CD4-positive, alpha-beta T cell treated with Interleukin-10 for 1 hour (primary cell): Measurements from ENCODE around the gene PRELID3B.
"Not testable (repeated sequence)": the region's sequence is repeated elsewhere in the genome, so short reads cannot be mapped to it uniquely, and the experiment has no call there.

Experiments
- DNase-seq: peaks from one replicate; pipeline ENCODE4 v3.0.0-alpha.2; 2020

Gene PRELID3B

DNA sequence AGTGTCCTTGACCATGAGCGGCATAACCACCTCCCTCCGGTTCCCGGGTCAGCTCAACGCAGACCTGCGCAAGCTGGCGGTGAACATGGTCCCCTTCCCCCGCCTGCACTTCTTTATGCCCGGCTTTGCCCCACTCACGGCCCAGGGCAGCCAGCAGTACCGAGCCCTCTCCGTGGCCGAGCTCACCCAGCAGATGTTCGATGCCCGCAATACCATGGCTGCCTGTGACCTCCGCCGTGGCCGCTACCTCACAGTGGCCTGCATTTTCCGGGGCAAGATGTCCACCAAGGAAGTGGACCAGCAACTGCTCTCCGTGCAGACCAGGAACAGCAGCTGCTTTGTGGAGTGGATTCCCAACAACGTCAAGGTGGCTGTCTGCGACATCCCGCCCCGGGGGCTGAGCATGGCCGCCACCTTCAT is 18.5 kb downstream of the PRELID3B start:
- DNase-seq, result no peak

DNA sequence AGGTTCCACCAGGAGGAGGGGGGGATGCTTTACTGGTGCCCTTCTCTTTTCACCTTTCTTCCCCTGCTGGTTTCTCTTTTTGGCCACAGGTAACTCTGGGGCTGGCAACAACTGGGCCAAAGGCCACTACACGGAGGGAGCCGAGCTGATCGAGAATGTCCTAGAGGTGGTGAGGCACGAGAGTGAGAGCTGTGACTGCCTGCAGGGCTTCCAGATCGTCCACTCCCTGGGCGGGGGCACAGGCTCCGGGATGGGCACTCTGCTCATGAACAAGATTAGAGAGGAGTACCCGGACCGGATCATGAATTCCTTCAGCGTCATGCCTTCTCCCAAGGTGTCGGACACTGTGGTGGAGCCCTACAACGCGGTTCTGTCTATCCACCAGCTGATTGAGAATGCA is 19.0 kb downstream of the PRELID3B start:
- no peak for DNase-seq

DNA sequence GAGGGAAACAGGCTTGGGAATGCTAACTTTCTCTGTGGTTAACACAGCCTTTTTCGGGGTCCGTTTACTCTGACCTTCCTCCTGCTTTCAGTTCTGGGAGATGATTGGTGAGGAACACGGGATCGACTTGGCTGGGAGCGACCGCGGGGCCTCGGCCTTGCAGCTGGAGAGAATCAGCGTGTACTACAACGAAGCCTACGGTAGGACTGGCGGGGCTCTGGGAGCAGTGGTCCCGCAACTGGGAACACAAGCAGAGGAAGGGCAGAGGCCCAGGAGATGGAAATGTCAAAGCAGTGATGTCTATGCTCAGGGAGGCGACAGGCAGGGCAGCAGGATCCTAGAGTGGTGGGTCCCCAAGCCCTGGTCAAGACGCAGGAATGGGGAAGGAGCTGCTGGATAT is 19.8 kb downstream of the PRELID3B start:
- DNase-seq, result no peak

DNA sequence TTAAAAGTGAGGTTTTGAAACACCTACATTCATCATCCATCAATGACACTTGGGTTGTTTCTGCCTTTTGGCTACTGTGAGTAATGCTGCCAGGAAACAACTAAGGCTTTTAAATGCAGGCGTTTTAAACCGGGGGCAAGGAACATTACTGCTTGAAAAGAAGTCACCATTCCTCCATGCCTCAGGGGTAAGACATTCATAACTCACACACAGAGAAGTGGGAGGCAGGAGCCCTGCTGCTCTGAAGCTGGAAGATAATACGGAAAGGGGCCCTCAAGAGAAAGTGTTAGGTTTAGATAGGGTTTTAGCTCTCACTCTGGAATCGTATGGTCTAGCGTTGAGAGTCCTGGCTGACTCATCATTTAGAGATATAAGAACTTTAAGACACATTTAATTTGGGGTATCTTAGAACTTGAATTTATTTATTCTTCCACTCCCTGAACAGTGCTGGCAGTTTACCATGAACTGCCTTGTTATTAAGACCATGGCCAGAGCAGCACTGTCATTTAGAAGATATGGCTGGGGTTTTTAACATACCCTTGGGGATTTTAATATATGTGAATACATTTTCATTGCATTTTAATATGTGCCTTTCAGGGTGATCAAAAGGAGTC is 21.5 kb downstream of the PRELID3B start:
- DNase-seq, result no peak

DNA sequence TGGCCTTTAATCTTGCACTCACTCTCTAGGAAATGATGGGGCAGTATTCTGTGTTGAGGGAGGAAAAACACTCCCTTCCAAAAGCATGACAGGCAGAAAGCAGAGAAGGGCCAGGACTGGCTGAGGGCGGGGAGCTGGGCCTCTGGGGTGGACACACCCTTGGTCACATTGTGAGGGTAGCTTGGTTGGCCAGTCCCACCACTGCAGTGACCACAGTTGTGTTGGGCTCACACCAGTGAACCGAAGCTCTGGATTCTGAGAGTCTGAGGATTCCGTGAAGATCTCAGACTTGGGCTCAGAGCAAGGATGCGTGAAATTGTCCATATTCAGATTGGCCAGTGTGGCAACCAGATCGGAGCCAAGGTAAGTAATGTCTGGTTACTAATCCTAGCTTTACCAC is 23.4 kb downstream of the PRELID3B start, which contains the start of gene TUBB1:
Gene TUBB1, plus strand, starts transcription at position 213 of the 400 bp plus-strand sequence. Its CDS starts 94 bp downstream, at position 307.
- DNase-seq, result no peak

DNA sequence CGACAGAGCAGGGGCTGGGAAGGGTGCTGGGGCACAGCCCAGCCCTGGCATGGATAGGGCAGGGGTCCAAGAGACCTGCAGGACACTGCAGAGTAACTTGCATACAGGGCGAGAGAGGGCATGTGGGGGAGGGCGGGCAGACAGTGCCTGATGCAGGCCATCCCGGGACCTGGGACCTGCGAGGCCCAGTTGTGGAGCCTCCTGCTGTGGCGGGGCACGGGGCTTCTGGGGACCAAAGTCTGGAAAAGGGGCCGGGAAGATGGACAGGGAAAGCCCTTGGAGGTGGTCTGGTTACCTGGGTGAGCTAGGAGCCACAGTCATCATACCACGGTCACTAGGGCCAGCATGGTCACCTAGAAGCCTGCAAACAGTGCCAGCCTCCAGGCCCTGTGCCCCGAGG is 23.8 kb downstream of the PRELID3B start:
- DNase-seq, result no peak

DNA sequence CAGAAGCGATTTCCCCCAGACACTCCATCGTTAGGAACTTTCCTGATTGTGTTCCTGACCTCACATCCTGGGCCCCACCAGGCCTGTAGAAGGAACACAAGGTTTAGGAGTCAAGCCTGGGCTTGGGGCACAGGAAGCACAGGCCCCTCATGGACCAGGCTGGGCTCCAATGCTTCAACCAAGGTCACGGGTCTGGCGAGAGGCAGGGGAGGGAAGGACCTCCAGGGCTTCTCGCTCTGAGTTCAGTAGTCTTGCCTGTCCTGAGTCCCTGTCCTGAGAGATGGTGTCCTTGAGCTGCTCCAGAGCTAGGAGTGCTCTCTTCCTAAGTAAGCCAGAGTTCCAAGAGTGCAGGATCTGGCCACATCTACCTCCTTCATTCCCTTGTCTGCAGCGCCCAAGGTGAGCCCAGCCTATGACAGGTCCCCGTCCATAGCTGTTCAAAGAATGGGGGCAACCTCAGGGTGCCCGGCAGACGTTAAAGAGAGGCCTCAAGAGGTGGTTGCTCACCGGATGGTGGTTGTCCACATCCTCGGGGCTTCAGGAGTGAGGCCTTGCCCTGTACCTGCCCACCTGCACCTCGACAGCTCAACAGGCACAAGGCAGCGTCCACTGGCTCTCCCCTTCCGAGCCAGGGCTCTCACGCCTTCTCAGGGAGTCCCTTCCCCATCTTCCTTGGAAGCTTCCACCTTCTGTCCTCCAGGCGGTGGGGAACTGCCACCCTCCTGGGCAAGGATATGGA is 24.9 kb downstream of the PRELID3B start:
- no peak for DNase-seq

DNA sequence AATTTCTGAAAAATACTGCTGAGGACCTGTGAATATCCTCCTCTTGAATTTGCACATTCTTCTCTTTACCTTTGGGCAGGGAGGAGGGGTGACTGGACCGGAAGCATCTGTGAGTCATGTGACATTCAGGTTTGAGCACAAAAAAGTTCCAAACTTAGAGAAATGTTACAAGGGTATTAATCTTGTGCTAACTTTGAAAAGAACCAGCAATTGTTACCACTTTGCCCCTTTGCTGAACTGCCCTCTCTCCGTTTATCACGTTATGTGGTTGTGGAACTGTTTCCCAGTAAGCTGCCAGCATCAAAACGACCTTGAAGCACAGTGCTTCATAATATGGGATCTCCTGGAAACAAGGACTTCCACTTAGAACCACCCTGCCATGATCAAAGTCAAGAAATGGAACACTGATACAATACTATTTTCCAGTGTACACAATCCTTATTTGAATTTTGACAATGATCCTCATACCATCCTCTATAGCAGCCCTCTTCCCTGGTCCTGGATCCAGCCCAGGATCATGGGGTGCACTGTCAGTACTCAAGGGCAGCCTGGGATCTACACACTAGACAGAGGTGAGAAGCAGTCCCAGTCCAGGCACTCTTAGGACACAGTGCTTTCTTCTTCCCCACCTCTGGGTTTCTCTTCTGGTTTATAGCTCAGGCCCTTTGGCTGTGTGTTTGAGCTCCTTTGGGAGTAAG is 25.6 kb downstream of the PRELID3B start:
- DNase-seq, result peak; percentile 23

DNA sequence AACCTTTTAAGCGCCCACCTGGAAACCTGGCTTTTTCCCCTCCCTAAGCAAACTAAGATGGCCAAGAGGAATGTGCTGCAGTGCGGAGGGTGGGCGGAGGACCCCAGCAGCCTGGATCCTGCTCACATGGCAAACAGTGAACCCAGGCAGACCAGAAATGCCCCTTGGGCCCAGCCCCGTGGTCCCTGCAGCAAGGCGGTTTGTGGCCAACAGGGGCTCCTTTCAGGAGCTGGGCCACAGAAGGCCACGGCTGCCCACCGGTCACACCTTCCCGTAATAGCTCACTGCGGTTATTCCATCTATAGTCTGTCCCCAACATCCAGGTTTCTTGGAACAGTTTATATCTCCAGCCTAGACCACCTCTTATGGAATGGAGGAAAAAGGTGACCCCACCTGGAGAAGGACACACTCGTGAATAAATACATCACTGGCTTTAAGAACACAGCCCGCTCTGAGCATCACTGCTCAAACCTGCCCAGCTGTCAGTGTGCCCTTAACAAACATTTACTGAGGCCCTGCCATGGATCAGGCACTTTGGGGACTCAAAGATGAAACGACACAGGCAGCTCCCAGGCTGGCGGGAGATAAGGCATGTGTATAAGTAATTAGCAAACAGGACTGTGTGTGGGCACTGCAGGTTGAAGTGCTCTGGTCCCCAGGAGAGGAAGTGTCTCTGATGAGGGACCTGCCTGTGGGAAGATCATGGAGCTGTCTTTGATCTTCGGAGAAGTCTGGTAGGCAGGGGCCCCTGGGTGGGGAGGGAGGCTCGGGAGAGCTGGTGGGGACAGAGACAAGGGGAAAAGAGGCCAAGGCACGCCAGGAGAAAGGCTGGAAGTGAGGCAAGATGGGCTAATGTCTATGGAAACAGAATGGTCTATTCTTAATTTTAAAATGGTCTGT is 26.5 kb downstream of the PRELID3B start:
- DNase-seq, result no peak

DNA sequence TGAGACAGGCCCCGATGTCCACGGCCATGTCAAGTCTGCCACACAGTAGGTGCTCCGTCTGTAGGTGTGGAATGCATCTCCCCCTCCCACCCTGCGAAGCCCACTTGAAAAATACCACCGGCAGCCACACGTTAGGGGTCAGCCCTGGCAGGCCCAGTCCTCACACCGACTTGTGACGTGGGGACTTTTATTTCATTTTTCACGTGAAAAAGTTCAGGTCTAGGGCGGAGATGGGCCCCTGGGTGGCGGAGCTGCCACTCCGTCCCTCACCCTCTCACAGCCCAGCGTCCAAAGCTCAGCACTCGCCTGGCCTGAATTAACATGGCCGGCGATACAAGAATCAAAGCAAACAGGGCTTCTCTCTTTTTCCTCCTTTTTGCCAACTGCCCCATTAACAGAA is 27.2 kb downstream of the PRELID3B start:
- no peak for DNase-seq

DNA sequence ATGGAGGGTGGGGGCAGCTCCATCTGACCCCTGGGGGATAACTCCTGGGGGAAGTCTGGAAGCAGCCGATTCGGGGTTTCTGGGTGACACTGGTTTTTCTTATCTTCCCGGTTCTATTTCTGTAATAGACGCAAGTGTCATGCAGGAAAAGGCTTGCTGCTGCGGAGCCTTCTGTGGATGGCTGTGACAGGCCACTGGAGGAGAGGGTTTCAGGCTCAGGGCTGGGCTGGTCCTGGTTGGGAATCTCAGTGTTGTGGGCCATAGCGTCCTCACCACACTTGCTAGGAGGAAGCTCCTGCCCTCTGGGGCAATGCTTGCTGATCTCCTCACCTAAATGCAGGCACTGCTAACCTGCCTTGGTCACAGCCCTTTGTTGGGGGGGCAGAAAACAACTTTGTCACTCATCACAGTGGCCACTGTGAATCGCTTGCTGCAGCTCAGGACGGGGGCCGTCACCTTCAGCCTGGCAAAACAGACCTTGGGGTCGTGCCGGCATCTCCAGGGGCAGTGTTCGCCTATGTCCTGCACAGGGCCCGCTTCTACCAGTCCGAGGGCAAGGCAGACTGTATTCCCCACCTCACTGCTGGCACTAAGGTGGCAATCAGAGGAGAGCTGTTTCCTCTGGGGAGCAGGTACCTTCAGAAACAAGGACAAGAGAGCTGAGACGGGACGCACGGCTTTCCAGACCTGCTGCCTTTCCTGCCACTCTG is 27.8 kb downstream of the PRELID3B start:
- no peak for DNase-seq

DNA sequence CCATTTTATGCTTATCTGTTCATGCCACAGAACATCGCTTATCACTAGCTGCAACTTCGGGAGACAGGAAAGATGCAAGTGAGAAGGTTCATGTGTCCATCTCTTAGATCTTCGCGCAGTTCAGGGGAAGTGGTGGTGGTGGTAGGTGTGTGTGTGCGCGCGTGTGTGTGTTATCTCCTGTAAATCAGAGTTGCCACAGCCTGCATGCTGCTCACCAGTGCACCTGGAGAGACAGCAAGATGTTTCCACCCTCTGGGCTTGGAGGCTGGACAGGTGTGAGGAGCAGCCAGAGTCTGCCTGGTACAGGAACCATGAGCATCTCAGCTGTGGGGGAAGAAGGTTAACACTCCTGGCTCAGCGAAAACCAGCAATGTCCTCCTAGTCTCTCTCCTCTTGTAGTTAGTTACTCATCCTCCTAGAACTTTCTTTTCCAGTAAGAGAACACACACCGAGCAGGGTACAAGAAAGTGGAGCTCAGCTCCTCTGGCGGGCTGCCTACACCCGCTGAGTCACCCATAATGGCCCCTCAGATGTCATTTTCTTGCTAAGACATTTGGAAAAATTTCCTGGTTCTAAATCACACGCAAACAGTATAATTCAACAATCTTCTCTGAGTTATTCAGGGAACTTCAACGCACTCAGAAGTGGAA is 28.5 kb downstream of the PRELID3B start:
- DNase-seq, result peak; percentile 46

DNA sequence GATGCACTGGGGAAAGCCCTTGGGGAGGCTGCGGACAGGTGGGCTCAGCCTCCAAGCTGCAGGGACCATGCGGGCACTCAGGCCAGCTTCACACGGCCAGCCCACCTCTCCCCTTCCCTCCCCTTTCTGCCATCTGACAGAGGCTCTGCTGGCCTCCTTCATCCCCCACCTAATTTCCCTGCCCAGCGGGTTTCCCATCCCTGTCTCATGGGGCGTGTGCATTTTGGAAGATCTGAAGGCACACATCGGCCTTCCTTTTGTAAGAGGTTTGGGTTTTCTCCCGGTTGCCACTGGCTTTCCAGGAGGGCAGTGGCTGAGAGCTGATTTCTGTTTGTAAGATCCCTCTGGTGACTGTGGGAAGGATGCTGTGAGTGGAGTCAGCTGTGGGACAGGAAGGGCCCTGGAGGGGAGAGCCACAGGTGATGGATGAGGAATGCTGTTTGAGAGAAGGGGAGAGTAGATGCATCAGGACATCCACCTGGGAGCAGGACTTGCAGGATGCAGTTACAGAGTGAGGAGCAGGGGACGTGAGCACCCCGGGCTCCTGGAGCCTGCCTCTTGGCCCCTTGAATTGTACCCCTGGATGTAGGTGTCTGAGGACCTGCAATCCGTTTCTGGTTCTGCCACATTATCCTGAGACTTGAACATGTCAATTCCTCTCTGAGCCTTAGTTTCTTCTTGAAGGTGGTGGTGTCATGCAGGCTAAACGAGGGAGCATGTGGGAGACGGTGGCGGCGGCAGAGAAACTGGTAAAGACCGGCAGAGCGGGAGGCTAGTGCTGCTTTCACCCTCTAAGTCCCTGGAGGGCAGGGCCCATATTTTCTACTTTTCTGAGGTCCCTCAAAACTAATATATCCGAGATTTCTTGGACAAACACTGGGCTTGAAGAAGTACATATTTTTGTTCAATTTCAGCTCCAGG is 29.3 kb downstream of the PRELID3B start:
- DNase-seq, result no peak

DNA sequence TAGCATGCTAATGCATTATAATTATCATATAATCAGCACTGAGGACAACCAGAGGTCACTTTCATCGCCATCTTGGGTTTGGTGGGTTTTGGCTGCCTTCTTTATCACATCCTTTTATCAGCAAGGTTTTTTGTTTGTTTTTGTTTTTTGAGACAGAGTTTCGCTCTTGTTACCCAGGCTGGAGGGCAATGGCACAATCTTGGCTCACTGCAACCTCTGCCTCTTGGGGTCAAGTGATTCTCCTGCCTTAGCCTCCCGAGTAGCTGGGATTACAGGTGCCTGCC is 30.8 kb downstream of the PRELID3B start:
- DNase-seq, result not testable (repeated sequence)

DNA sequence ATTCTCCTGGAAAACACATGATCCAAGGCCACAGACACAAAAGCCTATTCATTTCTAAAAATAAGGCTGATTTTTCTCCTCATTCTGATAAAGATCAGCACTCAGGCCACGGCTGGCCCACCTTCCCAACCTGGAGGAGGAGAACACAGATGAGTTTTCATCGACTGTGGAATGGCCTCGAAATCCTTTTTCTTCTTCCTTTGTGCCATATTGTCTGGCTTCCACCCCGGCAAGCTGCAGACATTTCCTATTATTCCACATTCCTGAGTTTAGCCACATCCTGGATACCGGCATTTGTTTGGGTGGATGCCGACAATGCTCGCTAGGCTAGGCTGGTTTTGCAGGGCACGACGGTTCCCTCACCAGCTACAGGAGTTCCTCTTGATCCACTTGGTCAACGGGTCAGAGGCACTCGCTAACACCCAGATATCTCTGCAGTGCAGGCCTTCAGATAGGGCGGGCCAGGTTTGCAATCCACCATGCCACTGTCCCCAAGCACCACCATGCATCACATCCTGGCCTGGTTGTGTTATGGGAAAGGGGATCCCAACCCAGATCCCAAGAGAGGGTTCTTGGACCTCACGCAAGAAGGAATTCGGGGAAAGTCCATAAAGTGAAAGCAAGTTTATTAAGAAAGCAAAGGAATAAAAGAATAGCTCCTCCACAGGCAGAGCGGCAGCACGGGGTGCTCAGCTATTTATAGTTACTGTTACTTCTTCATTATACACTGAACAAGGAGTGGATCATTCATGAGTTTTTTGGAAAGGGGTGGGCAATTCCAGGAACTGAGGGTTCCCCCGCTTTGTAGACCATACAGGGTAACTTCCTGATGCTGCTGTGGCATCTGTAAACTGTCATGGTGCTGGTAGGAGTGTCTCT is 31.4 kb downstream of the PRELID3B start:
- DNase-seq, result peak; percentile 31

DNA sequence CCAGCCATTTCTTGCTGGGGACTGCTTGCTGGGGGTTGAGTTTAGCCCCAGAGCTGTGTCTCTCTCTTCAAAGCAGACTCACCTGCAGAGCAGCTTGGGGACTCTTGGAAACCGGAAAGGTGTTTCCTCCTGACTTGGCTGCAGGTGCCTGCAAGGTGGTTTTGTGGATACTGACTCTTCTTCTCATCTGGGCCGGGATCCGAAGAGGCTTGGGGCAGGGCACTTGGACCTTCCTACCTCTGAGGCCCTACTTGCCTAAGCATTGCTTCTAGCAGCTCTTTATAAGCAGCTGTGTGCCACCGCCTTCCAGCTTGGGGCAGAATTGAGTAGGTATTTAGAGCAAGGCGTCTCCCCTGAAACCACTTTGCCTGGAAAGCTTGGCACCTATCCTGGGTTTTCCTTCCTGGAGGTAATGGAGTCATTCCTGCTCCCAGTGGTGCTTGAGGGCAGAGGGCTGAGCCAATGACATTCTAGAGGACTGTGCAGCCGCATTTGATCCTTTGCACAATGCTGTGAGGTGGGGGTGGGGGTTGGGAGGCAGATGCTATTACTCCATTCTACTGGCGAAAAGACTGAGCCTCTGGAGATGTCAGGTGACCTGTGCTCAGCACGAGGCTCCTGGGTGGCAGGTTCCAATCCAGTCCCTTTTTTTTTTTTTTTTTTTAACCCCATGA is 32.1 kb downstream of the PRELID3B start:
- no peak for DNase-seq

DNA sequence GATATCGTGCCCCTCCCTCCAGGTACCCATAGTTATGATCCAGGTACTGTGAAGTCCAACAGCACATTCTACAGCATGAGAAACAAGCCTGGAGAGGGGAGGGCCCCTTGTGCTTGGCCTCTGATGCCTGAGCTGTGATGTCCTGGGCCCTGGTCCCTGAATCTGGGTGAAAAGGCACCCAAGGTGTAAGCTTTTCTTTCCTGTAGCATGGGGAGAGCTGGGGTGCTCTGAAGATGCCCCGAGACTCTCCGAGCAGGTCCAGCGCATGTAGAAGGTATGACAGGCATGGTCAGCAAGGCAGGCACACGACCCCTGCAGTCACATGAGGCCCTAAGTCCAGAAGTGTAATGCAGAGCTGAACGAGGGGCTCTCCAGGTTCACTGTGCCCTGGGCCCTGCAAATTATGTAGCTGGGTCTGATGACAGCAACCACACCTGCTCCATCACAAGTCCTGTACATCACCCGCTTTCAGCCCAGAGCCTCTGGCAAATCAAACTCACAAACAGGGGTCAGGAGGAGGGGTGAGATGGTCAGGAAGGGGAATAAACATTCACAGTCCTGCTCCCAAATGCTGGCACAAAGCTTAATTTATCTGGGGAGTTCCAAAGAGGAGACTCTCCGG is 33.8 kb downstream of the PRELID3B start:
- DNase-seq, result no peak

DNA sequence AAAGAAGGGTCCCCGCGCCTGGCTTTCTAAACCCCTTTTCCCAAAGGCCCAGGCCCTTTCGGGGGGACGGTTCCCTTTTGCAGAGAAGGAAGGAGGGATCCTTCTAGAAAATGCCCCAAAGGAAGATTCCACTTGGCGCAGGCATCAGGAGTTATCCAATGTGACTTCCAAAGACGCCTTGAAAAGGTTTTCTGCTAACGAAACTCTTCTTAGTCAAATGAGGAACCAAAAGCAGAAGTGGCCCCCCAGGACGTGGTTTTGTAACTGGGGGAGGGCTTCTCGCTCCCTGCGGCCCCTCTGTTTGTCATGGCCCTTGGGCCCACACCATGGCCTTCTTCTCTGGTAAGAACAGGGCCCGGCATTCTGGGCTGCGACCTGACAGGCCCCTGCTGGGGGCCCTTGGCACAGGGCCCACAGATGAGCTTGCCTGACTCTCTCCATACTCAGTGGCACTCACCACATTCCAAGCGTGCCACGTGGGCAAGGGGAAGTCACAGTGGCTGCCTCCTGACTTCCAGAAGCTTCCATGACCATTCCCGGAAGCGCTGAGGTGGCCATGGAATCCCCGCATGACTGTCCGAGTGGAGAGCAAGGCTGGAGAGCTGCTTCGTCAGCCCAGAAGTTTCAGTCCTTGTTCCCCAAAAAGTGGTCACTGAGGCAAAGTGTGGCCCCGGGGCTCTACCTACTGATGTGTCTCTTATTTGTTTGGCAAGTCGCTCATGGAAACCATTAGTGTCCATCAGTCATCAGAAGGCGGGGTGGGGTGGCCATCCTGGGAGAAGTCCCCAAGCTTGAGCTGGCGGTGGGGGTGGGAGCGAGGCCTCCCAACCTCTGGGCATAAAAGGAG is 34.7 kb downstream of the PRELID3B start:
- DNase-seq, result peak; percentile 27
